Brain microvascular endothelial cell (primary cell): ENCODE data around the gene SEL1L2.

Source experiments
- DNase-seq: peaks from one replicate; pipeline ENCODE4 v3.0.0-alpha.2; 2020
- H3K27ac ChIP-seq: fragments of 250-450 bp; sonication (Bioruptor Pico); 2 replicates; pipeline ENCODE4 v1.5.1; 2020; ENCODE audit warnings: mild to moderate bottlenecking, moderate library complexity
- H3K27me3 ChIP-seq: fragments of 250-450 bp; sonication (Bioruptor Pico); replicated peaks from 2 replicates; pipeline ENCODE4 v1.5.1; 2020; ENCODE audit warnings: mild to moderate bottlenecking
- H3K36me3 ChIP-seq: fragments of 250-450 bp; sonication (Bioruptor Pico); replicated peaks from 2 replicates; pipeline ENCODE4 v1.5.1; 2020; ENCODE audit warnings: mild to moderate bottlenecking
- H3K4me3 ChIP-seq: 2 replicates; pipeline ENCODE4 v1.5.1; 2011; ENCODE audit warnings: low read depth, mild to moderate bottlenecking, control low read depth, low read length, moderate library complexity
- CTCF ChIP-seq: IDR thresholded peaks from 2 replicates; pipeline ENCODE4 v1.5.1; 2011; ENCODE audit warnings: low read depth, mild to moderate bottlenecking, moderate library complexity, low read length, control low read depth, inconsistent platforms; ENCODE audit errors: missing control alignments
- in situ Hi-C: cut with HindIII; loops from 2 replicates; pipeline ENCODE4 v1.10.0; 2017; ENCODE audit warnings: low sequenced_read_pairs, low pct_ligation_motif_present

Gene SEL1L2

GRCh38 chr20:13873831-13874230 is 116.6 kb downstream of the SEL1L2 start:
- DNase-seq, result no peak
- TF ChIP-seq CTCF, result no peak
- Histone ChIP-seq H3K36me3 (no peaks in the 10 kb centered on the region), H3K4me3 (no peak overlapping the region), H3K27ac (no peak overlapping the region), H3K27me3 (no peaks in the 10 kb centered on the region)
- in situ Hi-C loops, result no loop called here

DNA sequence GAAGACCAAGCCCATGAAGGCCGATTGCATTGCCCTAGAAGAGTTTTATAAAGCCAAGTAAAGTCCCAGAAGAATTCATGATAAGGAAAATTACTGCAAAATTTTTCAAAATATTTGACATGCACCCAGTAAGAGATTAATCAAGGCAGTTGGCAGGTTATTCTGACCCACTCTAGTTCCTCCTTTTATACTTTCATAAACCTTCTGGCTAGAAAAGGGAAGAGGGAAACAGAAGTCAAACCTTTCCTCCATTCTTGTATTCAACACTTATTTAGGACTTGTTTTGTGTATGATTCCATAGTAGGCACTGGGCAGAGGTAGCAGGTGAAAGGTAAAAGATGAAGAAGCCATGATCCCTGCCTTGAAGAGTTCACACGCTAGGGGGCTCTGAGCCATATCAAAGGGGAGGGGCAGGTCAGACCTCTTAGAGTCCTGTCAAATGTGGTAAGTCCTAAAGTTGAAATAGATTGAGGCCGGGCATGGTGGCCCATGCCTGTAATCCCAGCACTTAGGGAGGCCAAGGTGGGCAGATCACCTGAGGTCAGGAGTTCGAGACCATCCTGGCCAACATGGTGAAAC is 120.2 kb downstream of the SEL1L2 start:
- in situ Hi-C loops, result no loop called here
- no peak for DNase-seq
- no peaks in the 10 kb centered on the region for H3K36me3 ChIP-seq
- no peak overlapping the region for H3K4me3 ChIP-seq
- no peak overlapping the region for H3K27ac ChIP-seq
- no peaks in the 10 kb centered on the region for H3K27me3 ChIP-seq
- TF ChIP-seq CTCF, result no peak

DNA sequence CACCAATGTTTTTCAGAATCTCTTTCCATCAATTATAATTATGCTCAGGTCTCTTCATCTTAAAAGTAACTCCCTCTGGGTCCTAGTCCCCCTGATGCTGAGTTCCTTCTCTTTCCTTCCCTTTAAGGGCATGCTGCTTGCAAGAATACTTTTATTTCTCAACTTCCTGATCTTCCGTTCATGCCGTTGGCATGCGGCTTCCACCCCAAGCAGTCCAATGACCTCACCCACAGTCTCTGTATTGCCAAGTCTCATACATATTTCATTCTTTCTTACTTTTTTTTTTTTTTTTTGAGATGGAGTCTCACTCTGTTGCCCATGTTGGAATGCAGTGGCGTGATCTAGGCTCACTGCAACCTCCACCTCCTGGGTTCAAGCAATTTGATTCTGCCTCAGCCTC is 122.1 kb downstream of the SEL1L2 start:
- no peak for TF ChIP-seq CTCF
- H3K4me3 ChIP-seq, result no peak overlapping the region
- in situ Hi-C loops, result no loop called here
- no peak overlapping the region for H3K27ac ChIP-seq
- peak; percentile 25 for DNase-seq
- no peaks in the 10 kb centered on the region for H3K27me3 ChIP-seq
- no peaks in the 10 kb centered on the region for H3K36me3 ChIP-seq

DNA sequence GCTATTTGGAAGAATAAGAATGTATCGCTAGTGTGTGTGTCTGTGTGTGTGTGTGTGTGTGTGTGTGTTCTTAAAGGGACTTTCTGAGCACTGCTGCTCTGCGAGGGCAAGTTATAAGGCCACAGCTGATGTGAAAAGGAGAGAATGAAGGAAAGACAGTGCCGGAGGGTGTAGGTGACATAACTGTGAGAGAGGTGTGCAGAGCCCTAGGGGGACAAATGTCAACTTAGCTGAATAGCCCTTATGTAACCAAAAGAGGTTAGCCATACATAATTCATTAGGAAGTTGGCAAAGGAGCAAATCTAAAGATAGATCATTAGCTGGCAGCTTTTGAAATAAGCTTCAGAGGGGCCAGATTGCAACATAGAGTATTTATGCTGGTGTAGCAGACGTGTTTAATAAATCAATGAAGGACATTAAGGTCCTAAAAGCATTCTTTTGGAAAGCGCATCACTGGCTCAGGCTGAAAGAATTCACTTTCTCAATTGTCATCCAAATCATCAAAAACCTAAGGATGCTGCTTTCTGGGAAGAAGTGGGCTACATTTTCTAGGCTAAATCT is 124.5 kb downstream of the SEL1L2 start:
- TF ChIP-seq CTCF, result no peak
- H3K36me3 ChIP-seq, result no peaks in the 10 kb centered on the region
- in situ Hi-C loops, result no loop called here
- no peaks in the 10 kb centered on the region for H3K27me3 ChIP-seq
- no peak overlapping the region for H3K4me3 ChIP-seq
- DNase-seq, result no peak
- H3K27ac ChIP-seq, result no peak overlapping the region

DNA sequence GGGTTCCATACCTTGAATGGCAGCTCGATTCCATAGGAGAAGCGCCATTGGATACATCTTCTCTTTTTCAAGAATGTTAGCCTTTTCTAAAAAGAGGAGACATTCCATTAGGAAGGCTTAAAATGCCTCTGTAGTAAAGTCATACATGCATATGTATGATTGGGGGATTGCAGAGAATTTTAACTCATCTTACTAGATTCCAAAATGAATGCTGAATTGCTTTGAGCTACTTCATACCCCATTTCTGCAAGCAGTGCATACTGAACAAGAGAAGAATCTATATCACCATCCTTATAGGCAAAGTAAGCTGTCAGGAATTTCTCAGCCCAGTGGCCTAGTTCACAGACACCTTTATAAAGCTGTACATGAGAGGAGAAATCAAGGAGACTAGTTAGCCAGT is 125.3 kb downstream of the SEL1L2 start:
- no peaks in the 10 kb centered on the region for H3K36me3 ChIP-seq
- no peak for TF ChIP-seq CTCF
- H3K4me3 ChIP-seq, result no peak overlapping the region
- no peaks in the 10 kb centered on the region for H3K27me3 ChIP-seq
- no peak overlapping the region for H3K27ac ChIP-seq
- in situ Hi-C loops, result no loop called here
- no peak for DNase-seq

- Histone ChIP-seq H3K27me3 (no peaks in the 10 kb centered on the region), H3K36me3 (no peaks in the 10 kb centered on the region), H3K27ac (no peak overlapping the region), H3K4me3 (no peak overlapping the region)
- no peak for DNase-seq
- no peak for TF ChIP-seq CTCF
- in situ Hi-C loops, result no loop called here
Observed at GRCh38 chr20:13863244-13863643, 127.2 kb downstream of the SEL1L2 start.
